ENCODE measurements around the gene TNIP2.

DNA sequence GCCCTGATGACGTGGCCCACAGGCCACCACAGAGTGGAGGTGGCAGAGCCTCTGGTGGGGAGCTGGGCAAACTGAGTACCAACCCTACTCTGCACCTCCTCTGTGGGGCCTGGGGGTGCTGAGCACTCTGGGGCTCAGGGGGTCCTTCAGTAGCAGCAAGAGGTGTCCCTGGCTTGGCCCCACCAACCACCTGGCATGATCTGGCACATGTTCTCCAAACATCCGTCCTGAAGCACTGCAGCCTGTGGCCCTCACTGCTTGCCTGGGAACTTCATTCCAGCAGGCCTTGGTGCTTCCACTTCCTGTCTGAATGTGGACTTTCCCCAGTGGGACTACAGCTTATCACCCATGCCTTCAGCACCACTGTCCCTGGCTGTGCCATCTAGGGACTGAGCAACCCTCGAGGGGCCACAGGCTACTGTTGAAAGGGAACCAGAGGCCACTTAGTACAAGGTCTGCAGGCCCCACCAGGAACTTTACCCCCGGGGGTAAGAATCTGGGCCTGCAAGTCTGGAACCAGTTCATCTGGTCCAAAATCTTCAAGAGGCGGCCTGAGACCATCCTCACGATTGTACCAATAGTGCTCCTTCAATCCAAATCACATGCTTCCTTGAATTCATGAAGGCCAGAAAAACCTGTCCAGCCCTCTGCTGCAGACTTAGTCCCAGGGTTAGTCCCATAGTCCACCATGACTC, 13.2 kb downstream of the TNIP2 start:
- TF ChIP-seq, protein P1, sequence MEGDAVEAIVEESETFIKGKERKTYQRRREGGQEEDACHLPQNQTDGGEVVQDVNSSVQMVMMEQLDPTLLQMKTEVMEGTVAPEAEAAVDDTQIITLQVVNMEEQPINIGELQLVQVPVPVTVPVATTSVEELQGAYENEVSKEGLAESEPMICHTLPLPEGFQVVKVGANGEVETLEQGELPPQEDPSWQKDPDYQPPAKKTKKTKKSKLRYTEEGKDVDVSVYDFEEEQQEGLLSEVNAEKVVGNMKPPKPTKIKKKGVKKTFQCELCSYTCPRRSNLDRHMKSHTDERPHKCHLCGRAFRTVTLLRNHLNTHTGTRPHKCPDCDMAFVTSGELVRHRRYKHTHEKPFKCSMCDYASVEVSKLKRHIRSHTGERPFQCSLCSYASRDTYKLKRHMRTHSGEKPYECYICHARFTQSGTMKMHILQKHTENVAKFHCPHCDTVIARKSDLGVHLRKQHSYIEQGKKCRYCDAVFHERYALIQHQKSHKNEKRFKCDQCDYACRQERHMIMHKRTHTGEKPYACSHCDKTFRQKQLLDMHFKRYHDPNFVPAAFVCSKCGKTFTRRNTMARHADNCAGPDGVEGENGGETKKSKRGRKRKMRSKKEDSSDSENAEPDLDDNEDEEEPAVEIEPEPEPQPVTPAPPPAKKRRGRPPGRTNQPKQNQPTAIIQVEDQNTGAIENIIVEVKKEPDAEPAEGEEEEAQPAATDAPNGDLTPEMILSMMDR (IDR thresholded peaks at IDR 0.05; ENCODE audit: insufficient read depth, low read length, poor library complexity, severe bottlenecking), result no peak
- TF ChIP-seq EZH2phosphoT487 (conservative IDR thresholded peaks at IDR 0.05; ENCODE audit: low read length), result no peak
